ENCODE data around the gene RASGRP1.

- no peak for TF ChIP-seq POLR2AphosphoS5 (IDR thresholded peaks at IDR 0.05)
- no peak for TF ChIP-seq CTCF (IDR thresholded peaks at IDR 0.05)
Measured at GRCh38 chr15:38490242-38490922, 74.2 kb downstream of the RASGRP1 start.
